Dedifferentiated amniotic fluid mesenchymal stem cell (primary cell): ENCODE data around the gene PARD3B.

ENCODE experiments used
- DNase-seq: peaks from one replicate; pipeline ENCODE4 v3.0.0-alpha.2; 2016; ENCODE audit errors: extremely low spot score

PARD3B gene

DNA sequence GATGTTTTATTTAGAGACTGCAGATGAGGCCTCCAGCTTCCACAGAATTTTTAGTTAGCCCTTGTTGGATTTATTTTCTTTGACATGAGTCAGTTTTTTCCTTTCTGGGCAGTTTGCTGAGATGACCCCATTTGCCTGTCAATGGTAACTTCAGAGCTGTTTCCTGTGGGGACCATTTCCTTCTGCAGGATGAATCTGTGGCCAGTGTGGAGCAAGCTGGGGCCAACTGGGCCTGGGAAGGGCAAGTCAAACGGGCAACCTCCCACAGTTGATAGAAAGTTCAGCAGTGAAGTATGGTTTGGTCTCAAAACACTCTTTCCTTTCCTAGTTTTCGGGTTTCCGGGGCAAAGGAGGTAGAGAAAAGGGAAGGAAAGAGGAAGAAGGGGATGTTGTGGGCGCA, 845.6 kb downstream of the PARD3B start:
- DNase-seq, result no peak

DNA sequence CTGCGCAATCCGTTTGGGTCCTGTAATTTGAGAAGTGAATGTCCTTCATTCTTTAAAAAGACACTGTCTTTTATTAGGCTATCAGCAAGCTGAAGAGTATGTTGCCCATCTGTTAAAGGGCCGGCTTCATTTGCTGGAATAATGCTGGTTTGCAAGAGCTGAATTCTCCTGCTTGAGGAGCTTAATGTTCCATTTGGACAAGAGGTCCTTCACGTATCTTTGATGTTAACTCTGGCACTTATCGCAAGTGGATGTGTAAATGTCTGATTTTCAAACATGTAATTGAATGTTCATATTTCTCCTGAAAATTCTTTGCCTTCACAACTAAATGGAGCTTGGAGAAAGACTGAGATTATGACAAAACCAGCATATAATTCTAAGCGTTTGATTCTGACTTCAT, 856.2 kb downstream of the PARD3B start:
- DNase-seq, result no peak

DNA sequence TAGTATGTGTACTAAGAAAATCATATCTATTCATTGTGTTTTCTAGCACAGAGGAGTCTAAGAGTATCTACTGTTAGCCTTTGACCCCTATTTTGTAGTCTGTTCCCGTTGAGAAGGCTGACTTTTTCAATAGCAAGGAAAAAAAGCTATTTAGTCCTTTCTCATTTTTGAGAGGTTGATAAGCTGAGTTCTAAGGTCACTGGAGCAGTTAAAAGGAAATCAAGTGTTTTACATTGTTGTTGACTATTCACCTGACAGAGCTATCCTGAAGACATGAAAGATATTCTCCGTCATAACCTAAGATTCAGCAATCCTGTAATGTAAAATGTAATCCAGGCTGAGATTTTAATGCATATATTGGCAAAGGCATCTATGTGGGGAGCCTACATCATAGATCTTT, 856.7 kb downstream of the PARD3B start:
- no peak for DNase-seq

DNA sequence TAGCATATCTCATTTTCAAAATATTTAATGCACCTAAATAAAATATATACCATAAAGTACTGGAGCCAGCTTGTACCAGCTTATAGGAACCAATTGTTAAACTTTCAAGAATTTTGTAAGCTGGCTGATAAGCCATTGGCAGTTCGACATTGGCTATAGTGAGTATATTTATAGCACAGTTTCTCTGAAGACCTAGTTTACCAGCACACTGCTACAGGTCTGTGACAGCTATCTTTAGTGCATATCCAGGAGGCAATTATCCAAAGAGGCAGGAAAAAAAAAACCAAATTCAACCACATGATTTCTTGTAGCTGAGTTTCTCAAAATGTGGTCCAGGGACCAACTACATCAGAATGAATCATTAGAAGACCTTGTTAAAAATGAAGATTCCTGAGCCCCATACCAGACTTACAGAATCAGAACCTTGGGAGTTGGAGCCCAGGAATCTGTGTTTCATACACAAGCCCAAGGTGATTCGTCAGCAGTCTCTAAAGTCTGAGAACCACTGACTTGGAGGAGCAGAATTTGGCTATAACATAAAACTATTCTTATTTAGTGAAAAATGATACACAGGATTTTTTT, 858.1 kb downstream of the PARD3B start:
- DNase-seq, result no peak

DNA sequence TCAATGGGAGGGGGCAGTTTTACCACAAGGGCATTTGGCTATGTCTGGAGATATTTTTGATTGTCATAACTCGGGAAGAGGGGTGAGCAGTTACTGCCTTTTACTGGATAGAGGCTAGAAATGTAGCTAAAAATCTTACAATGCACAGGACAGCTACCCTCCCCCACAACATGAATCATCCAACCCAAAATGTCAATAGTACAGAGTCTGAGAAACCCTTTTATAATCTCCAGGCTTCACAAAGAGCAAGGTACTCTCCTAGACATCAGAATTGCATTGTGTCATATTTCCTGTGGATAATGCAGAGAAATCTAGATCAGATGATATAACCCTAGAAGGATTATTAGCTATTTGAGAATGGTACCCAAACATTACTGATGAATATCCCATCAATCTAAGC, 859.9 kb downstream of the PARD3B start:
- no peak for DNase-seq

DNA sequence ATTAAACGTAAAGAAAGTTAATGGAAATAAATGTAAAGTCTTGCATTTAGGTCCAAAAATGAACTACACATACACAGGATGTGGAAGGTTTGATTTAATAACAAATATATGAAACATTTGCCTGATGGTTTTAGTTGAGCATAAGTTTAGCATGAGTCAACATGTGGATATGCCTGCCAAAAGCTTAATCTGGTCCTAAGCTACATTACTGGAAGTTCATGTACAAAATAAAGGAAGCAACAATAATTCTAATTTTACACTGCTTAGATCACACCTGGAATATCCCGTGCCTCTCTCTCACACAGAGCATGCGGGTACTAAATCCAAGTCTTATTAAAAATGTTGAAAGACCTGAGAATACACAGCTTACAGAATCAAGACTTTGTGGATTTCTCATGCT, 860.5 kb downstream of the PARD3B start:
- peak; percentile 84 for DNase-seq

DNA sequence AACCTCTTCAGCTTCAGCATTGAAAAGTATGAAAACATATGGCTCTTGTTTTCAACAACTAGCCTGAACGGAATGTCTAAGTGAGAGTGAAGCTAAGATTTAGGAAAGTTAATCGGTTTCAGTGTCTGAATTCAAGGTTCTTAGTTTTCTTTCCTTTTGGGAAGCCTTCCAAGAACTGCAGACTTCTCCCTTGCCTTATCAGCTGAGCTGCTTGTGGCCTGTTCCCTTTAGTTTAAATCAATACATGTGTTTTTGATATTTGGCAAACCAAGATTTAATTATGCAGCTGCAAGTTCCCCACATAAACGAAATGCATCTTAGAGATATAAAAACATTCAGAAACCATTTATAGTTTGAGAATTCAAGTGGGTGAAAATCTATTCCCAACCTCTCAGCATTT, 862.7 kb downstream of the PARD3B start:
- DNase-seq, result peak; percentile 78

DNA sequence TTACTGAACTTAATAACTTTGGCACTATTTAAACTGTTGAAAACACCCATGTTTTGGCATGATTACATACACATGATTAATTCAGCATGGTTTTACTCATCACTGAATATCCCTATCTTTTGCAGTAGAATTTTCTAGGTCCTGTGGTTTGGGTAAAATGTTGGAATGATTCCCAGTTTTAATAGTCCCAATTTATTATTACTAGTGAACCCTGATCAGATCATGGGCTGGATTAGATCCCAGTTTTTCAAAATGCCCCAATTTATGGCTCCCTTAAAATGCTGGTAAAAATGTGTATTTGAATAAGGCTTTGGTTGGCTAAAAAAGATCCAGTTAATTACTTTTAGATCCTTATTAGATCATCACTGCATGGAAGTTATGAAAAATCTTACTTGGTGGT, 863.4 kb downstream of the PARD3B start:
- no peak for DNase-seq

DNA sequence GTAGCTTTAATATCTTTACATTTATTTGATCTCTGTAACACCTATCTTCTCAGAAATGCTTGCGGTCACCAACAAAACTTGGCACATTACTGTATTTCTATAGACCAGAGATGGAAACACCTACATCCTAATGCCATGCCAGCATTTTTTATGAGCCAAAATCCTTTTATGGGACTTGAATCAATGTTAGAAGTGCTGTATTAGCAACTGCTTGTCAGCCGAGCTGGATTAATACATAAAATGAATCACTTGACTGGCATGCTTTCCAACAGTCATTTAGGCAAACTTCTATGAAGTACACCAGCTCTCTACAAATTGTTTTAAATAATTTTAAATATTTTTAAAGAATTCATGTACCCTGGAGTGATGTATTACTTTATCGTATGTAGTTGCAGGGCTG, 864.1 kb downstream of the PARD3B start:
- DNase-seq, result no peak

DNA sequence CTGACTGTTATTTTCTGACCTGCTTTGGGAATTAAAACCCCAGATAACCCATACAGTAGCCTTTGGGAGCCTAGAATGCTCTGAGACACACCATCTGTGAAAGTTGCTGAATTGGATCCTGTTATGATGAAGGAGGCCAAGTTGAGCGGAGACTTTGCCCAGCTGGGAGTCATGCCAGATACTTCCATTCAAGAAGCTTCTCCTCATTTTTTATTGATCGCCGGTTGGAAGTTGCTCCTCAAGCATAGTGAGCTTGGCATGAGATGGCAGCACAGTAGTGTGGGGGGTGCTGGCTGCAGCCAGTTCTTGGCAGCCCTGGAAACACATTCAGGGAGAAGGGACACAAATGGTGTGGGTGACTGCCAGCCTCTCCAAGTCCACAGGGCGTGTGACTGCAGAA, 866.3 kb downstream of the PARD3B start:
- no peak for DNase-seq

DNA sequence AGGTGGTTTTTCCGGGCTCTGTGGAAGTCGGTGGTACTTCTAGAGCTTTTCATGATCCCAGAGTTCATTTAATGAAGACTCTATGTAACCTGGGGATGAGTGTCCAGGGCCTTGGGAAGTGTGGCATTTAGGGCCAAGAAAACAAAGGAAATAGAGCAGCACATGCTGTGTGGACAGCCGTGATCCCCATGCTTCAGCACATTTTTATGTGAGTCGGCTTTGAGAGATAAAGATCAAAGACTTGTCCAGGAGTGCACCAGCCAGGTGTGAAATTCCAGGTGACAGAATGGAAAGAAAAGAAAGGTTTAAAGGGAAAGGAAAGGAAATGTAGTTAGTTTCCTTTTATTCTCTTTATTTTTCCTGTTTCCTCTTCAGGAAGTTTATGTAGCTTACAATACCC, 879.1 kb downstream of the PARD3B start:
- no peak for DNase-seq

DNA sequence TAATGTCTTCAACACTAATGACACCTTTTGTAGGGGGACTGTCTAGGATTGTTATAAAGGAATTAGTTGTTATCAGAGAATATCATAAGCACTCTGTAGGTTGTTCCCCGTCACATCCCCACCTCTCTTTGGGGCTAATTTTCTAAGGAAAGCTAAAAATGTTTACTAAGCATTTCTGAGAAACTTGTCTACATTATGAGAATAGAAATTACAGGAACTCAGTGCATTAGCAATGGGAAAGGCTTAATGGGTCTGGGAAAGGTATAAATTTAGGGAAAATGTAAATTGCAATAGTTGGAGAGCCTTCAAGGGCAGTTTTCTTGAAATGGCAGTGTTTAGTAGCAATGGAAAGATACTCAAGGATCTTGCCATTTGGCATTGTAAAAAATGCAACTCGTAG, 879.8 kb downstream of the PARD3B start:
- no peak for DNase-seq

DNA sequence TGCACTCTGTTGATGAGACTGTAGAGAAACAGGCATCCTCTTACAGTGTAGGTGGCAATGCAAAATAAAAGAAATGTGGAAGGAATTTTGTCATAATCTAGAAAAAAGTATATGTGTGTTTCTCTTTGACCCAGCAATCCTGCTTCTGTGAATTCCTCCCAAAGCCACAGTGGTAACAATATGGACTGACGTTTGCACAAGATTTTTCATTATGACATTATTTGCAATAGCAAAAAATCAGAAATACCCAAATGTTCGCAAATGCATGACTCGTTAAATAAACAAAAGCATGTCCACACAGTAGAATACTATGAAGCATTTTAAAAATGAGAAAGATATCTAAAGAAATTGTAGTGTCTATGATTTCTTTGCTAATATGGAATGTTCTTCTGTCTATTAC, 881.8 kb downstream of the PARD3B start:
- DNase-seq, result peak; percentile 82

DNA sequence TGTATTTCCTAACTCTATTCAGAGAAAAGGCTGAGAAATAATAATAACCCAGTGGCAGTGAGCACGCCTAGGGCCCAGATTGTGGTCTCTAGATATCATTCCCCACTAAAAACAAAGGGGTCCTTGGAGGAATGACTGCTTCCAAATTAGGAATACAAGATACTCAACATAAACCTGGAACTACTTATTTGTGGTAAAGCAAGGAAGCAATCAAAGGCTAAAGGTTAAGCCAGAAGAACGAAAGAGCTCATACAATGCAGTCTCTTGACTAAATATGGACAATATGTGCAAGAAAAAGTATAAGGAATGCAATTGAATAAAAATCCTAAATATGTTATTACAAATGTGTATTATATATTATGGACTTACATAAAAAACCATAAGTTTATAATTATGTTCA, 883.5 kb downstream of the PARD3B start:
- no peak for DNase-seq

DNA sequence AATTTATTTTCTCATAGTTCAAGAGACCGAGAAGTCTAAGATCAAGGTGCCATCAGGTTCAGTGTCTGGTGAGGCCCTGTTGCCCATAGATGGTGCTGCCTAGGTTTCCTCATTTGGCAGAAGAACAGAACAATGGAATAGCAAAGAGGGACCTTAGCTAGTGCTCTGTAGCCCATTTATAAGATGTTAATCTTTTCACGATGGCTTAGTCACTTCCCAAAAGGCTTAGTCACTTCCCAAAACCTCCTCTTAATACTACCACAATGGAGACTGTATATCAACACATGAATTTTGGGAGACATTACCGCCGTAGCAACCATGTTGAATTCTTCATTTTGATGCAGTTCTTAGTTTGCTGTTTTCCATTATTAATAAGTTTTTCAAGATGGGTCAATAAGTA, 890.7 kb downstream of the PARD3B start:
- no peak for DNase-seq

DNA sequence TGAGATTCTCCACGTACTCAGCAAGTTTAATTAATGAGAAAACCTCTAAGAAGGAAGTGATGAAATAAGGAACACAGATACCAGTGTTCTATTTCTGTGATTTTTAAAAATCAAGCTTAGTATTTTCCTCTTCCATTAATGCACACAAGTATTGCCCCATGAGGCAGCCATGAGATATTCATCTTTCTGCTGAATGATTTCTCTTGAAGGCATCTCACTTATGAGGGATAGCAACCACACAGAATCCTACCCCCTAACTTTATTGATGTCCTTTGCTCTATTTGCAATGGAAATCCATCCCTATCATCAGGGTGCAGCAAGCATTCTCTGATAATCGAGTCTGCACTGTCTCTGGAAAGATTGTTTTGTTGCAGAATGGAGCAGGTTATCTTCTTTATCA, 893.0 kb downstream of the PARD3B start:
- no peak for DNase-seq

DNA sequence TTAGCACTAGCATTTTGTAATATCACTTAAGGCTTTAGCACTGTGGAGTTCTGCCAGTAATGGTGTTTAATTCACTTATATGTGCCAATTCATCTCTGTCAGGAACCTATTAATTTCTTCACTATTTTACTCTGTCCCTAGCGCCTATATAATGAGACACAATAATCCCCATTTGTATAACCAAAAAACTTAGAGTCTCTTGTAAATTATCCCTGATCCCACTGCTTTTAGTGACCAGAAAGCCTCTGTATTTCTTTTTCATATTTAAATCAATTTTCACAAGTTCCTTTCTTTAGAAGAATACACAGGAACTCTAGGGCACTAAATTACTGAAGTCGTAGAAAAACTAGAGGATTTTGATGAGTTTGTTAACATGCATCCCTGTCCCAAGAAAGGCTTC, 894.3 kb downstream of the PARD3B start:
- DNase-seq, result no peak

DNA sequence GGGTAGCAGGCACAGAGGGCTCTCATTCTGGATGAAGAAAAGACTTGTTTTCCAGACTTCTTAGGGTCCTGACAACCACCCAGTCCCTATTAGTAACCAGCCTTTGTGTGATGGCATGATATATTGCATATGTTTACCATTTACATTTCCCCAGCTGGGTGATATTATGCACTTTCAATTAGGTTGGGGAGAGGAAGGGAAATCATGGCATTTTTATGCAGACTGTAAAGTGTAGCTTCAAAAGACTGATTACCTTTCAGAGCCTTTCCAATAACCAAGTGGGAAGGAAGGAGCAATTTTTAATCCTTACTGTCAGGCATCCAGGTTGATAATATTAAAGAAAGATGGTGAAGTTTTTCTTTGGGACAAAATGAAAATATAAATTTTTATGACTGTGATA, 896.2 kb downstream of the PARD3B start:
- DNase-seq, result no peak

DNA sequence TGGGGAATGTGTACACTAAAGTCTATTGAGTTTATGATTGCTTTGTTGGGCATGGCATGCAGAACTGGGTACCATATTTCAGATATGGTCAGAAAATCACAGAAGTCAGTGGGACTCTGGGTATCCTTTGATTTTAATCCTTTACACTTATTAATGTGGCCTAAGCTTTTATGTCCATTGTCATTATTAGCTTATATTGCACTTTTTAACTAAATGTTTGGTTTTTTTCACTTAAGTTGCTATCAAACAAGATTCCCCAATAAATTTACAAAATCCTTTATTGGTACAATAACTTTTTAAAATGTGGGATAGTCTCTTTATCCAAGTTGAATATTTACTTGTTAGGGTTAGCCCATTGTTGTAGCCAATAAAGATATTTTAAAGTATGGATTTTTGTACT, 902.9 kb downstream of the PARD3B start:
- DNase-seq, result no peak

DNA sequence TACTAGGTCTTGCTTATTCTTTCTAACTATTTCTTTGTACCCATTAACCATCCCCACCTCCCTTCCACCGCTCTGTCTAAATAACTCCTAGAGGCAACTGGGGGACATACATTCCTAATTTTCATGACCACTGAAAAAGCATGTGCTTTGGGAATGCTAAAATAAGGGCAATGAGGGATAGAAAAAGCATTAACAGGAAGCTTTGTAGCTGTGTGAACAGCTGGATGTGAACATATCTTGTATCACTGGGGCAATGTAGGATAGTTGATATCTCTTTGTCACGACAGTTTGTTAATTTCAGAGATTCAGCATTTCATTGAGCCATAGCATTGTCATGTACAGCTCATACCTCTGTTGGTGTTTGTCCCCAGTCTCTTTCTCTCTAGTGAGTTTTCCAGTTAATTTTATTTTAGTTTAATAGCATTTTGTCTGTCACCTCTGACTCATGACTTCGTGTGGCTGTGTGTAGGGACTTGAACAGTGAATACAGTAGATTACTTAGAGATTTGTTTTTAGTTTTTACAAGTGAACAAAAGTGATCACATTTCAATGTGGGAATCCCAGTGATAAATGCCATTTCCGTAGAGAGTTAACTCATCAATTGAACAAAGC, 906.7 kb downstream of the PARD3B start:
- no peak for DNase-seq

DNA sequence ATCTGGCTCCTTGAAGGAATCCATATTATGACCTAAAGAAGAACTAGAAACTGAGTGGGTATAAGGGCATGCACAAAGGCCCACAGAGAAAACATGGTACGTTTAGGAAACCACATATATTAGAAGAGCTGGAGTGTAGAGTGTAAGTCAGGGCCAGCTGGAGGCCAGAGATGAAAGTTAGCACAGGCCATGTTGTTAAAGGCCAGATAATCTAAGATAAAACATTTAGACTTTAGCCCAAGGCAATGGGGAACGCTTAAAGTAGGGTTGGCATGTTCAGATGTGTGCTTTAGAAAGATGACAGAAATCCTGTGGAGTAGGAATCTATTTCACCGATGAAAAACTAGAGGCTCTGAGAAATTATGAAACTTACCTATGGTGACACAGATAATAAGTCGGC, 907.9 kb downstream of the PARD3B start:
- DNase-seq, result no peak

DNA sequence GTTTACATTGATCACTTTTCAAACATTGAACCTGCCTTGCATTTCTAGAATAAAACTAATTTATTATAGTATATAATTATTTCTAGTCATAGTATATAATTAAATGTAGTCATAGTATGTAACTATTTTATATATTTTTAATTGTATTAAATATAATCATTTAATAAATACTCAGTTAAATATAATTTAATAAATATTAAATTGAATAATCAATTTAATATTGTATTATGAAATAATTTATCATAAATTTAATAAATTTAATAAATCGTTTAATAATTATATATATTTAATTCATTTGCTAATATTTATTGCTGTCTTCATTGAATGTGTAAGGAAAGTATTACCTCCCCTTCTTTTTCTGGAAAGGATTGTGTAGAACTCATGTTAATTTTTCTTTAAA, 911.4 kb downstream of the PARD3B start:
- DNase-seq, result no peak

DNA sequence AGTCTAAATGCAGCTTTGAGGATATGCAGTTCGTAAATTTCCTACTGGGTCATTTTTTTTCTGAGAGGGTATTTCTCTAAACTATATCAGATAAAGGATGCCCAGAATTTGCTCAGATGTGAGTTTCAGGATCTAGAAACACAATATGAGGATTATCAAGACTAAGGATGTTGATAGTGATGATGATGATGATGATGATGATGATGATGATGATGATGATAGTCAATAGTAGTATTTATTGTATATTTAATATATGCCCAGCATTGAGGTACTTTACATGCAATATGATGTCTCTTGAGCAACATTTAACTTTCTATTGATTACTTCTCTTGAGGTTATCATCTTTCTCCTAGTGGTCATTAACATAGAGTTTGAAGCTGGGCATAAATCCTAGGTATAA, 914.9 kb downstream of the PARD3B start:
- DNase-seq, result no peak

DNA sequence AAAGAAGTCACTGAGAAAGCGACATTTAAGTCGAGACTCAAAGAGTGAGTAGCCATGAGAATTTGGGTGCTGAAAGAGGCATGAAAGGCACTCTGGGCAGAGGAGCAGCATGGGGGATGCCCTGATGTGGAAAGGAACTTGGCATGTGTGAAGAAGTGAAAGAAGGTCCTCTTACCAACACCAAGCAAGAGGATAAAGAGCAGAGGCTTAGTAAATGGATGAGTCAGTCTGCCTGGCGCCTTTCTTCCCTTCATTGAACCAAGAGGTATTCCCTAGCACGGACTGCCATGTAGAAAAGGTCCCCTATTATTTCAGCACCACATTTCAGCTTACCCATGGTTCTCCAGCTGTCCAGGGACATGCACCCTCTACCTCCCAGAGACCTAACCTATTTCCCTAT, 915.9 kb downstream of the PARD3B start:
- DNase-seq, result no peak
